Measurements from ENCODE around the gene ARL11. TPM values are rescaled to one million over a fixed set of nuclear protein-coding genes. Genes with fewer than 3 reads are reported as not detected.
A peak's percentile ranks its signal among the peaks of the same experiment; 100 is the strongest.

The ARL11 gene
- total RNA-seq, 2 experiments from 2014 or later, result 0.11 to 0.14 TPM

- peaks cover 38% of the 10 kb centered on the region for H3K36me3 Mint-ChIP-seq (ENCODE audit: low read depth)
- Histone ChIP-seq H3K4me1 (ENCODE audit: insufficient read depth, low read length) (no peaks in the 10 kb centered on the region), H3K36me3 (ENCODE audit: insufficient read depth, low read length) (peaks cover 10% of the 10 kb centered on the region), H3K9me3 (ENCODE audit: control insufficient read depth in 1 of 2, insufficient read depth in 1 of 2, low read length in 2 of 2) (no peaks in the 10 kb centered on the region), H3K27me3 (ENCODE audit: control insufficient read depth in 1 of 2, insufficient read depth in 2 of 2, low read length in 2 of 2) (no peaks in the 10 kb centered on the region), H3K4me3 (ENCODE audit: low read length) (no peak overlapping the region), H3K27ac (ENCODE audit: low read depth in 1 of 2, low read length in 2 of 2) (no peak overlapping the region)
- no peaks in the 10 kb centered on the region for H3K27me3 Mint-ChIP-seq
- TF ChIP-seq CTCF (IDR thresholded peaks at IDR 0.05), result no peak
- ATAC-seq (ENCODE audit: poor library complexity) (no peak), DNase-seq (no peak)
- intact Hi-C loops (cut with DNase I, micrococcal nuclease), result loop anchor here in 1 of 2 experiments (1.0 to 10.0 kb wide), 2 partner anchors 177 to 1244 kb away; no protein-coding TSS in a partner anchor
- H3K9me3 Mint-ChIP-seq, result no peaks in the 10 kb centered on the region
- H3K4me3 Mint-ChIP-seq, result no peak overlapping the region
- no peak overlapping the region for H3K27ac Mint-ChIP-seq
- ChIA-PET CTCF (interaction anchor here (1.3 kb wide), 1 partner anchor 104 kb away, joined by 3 read pairs; no protein-coding TSS in a partner anchor), POLR2A (no interaction called here)
- peaks cover 5% of the 10 kb centered on the region for H3K4me1 Mint-ChIP-seq (ENCODE audit: low read depth)
Measured at GRCh38 chr13:49670828-49671227, 42.5 kb downstream of the ARL11 start.

GRCh38 chr13:49676581-49677298, 48.4 kb downstream of the ARL11 start:
- Histone ChIP-seq H3K9me3 (ENCODE audit: control insufficient read depth in 1 of 2, insufficient read depth in 1 of 2, low read length in 2 of 2) (no peaks in the 10 kb centered on the region), H3K27me3 (ENCODE audit: control insufficient read depth in 1 of 2, insufficient read depth in 2 of 2, low read length in 2 of 2) (no peaks in the 10 kb centered on the region), H3K4me1 (ENCODE audit: insufficient read depth, low read length) (no peaks in the 10 kb centered on the region), H3K4me3 (ENCODE audit: low read length) (no peak overlapping the region), H3K36me3 (ENCODE audit: insufficient read depth, low read length) (no peaks in the 10 kb centered on the region), H3K27ac (ENCODE audit: low read depth in 1 of 2, low read length in 2 of 2) (no peak overlapping the region)
- H3K27me3 Mint-ChIP-seq, result no peaks in the 10 kb centered on the region
- DNase-seq (no peak), ATAC-seq (ENCODE audit: poor library complexity) (no peak)
- TF ChIP-seq CTCF (IDR thresholded peaks at IDR 0.05), result no peak
- peaks cover 20% of the 10 kb centered on the region for H3K36me3 Mint-ChIP-seq (ENCODE audit: low read depth)
- no peak overlapping the region for H3K4me3 Mint-ChIP-seq
- H3K9me3 Mint-ChIP-seq, result no peaks in the 10 kb centered on the region
- no peak overlapping the region for H3K27ac Mint-ChIP-seq
- ChIA-PET POLR2A (no interaction called here), CTCF (no interaction called here)
- intact Hi-C loops (cut with DNase I, micrococcal nuclease), result loop anchor here in 1 of 2 experiments (10.0 kb wide), 1 partner anchor 1238 kb away; no protein-coding TSS in a partner anchor
- H3K4me1 Mint-ChIP-seq (ENCODE audit: low read depth), result peaks cover 16% of the 10 kb centered on the region

GRCh38 chr13:49678191-49678914, 50.0 kb downstream of the ARL11 start:
- ATAC-seq (ENCODE audit: poor library complexity) (no peak), DNase-seq (peak in 1 of 14 experiments; percentile 14)
- Mint-ChIP-seq H3K4me3 (no peak overlapping the region), H3K27ac (no peak overlapping the region), H3K27me3 (no peaks in the 10 kb centered on the region), H3K9me3 (no peaks in the 10 kb centered on the region), H3K36me3 (ENCODE audit: low read depth) (peaks cover 20% of the 10 kb centered on the region), H3K4me1 (ENCODE audit: low read depth) (peaks cover 23% of the 10 kb centered on the region)
- intact Hi-C loops (cut with DNase I, micrococcal nuclease), result loop anchor here in 1 of 2 experiments (10.0 kb wide), 1 partner anchor 1236 kb away; no protein-coding TSS in a partner anchor
- CTCF ChIA-PET, result no interaction called here
- Histone ChIP-seq H3K27me3 (ENCODE audit: control insufficient read depth in 1 of 2, insufficient read depth in 2 of 2, low read length in 2 of 2) (no peaks in the 10 kb centered on the region), H3K4me3 (ENCODE audit: low read length) (no peak overlapping the region), H3K27ac (ENCODE audit: low read depth in 1 of 2, low read length in 2 of 2) (no peak overlapping the region), H3K36me3 (ENCODE audit: insufficient read depth, low read length) (no peaks in the 10 kb centered on the region), H3K9me3 (ENCODE audit: control insufficient read depth in 1 of 2, insufficient read depth in 1 of 2, low read length in 2 of 2) (no peaks in the 10 kb centered on the region), H3K4me1 (ENCODE audit: insufficient read depth, low read length) (peaks cover under 1% of the 10 kb centered on the region)
- TF ChIP-seq CTCF (IDR thresholded peaks at IDR 0.05), result no peak
- POLR2A ChIA-PET, result no interaction called here

All from CD4-positive, alpha-beta T cell (primary cell).